T follicular helper cell (primary cell): ENCODE results near the gene NUF2.

Experiments used
- DNase-seq: peaks from one replicate; pipeline ENCODE4 v3.0.0-alpha.2; 2020; ENCODE audit warnings: low read depth

Gene NUF2

GRCh38 chr1:163401211-163401610 lies 79.5 kb downstream of the NUF2 start:
- no peak for DNase-seq
